Ectodermal cell (in vitro differentiated cells): Measurements from ENCODE around the gene ELANE.
A peak's percentile ranks its signal among the peaks of the same experiment; 100 is the strongest.
"Not testable (repeated sequence)": the region's sequence is repeated elsewhere in the genome, so short reads cannot be mapped to it uniquely, and the experiment has no call there.

Experiments
- H3K27ac ChIP-seq: 2 replicates; pipeline ENCODE4 v1.7.0; 2013; ENCODE audit warnings: mild to moderate bottlenecking, low read depth, low read length; ENCODE audit not compliant: insufficient read depth, poor library complexity, severe bottlenecking
- H3K27me3 ChIP-seq: 2 replicates; pipeline ENCODE4 v1.7.0; 2013; ENCODE audit warnings: mild to moderate bottlenecking, low read length; ENCODE audit not compliant: insufficient read depth, control insufficient read depth, poor library complexity, severe bottlenecking
- H3K36me3 ChIP-seq: one replicate; pipeline ENCODE4 v1.7.0; 2013; ENCODE audit warnings: low read length; ENCODE audit not compliant: control insufficient read depth, insufficient read depth
- H3K4me1 ChIP-seq: one replicate; pipeline ENCODE4 v1.7.0; 2013; ENCODE audit warnings: low read length; ENCODE audit not compliant: control insufficient read depth, insufficient read depth
- H3K4me3 ChIP-seq: 2 replicates; pipeline ENCODE4 v1.7.0; 2013; ENCODE audit warnings: low read depth, low read length, control low read depth; ENCODE audit not compliant: insufficient read depth
- H3K9me3 ChIP-seq: 2 replicates; pipeline ENCODE4 v1.7.0; 2013; ENCODE audit warnings: mild to moderate bottlenecking, low read length, moderate library complexity; ENCODE audit not compliant: control insufficient read depth
- WGBS, 2 experiments: methylation state at CpG; one replicate each; pipeline ENCODE4 v1.1.7; 2013; ENCODE audit warnings: missing lambda C conversion rate in 2 of 2; 5-methylcytosine and 5-hydroxymethylcytosine counted together

The ELANE gene

GRCh38 chr19:843180-843835 is 8.8 kb upstream of the ELANE start:
- no peaks in the 10 kb centered on the region for H3K9me3 ChIP-seq
- no peaks in the 10 kb centered on the region for H3K36me3 ChIP-seq
- peaks cover 30% of the 10 kb centered on the region for H3K27me3 ChIP-seq
- WGBS, 2 experiments = 7% methylated on average over 46 of the region's 46 CpGs
- H3K27ac ChIP-seq = no peak overlapping the region
- H3K4me1 ChIP-seq = no peaks in the 10 kb centered on the region
- H3K4me3 ChIP-seq = peak overlapping the region; percentile 13

- Histone ChIP-seq H3K36me3 (no peaks in the 10 kb centered on the region), H3K27me3 (peaks cover 33% of the 10 kb centered on the region), H3K4me3 (peak overlapping the region; percentile 13), H3K27ac (no peak overlapping the region), H3K9me3 (no peaks in the 10 kb centered on the region), H3K4me1 (no peaks in the 10 kb centered on the region)
- WGBS, 2 experiments = 12% methylated on average over 51 to 60 of the region's 70 CpGs
Observed at GRCh38 chr19:843836-844545, 8.1 kb upstream of the ELANE start.

GRCh38 chr19:844546-844971 is 7.5 kb upstream of the ELANE start:
- WGBS, 2 experiments = 61 to 62% methylated on average over 11 of the region's 11 CpGs

GRCh38 chr19:845707-846521 is 6.2 kb upstream of the ELANE start:
- H3K36me3 ChIP-seq = no peaks in the 10 kb centered on the region
- WGBS, 2 experiments = 77 to 80% methylated on average over 37 of the region's 37 CpGs
- no peaks in the 10 kb centered on the region for H3K9me3 ChIP-seq
- no peaks in the 10 kb centered on the region for H3K4me1 ChIP-seq
- H3K4me3 ChIP-seq = no peak overlapping the region
- no peak overlapping the region for H3K27ac ChIP-seq
- H3K27me3 ChIP-seq = peaks cover 33% of the 10 kb centered on the region

More at GRCh38 chr19:844546-844971, 7.5 kb upstream of the ELANE start:
- Histone ChIP-seq H3K36me3 (no peaks in the 10 kb centered on the region), H3K9me3 (no peaks in the 10 kb centered on the region), H3K27ac (no peak overlapping the region), H3K4me3 (no peak overlapping the region), H3K4me1 (no peaks in the 10 kb centered on the region), H3K27me3 (peaks cover 33% of the 10 kb centered on the region)

GRCh38 chr19:848386-848921 is 3.6 kb upstream of the ELANE start:
- Histone ChIP-seq H3K9me3 (no peaks in the 10 kb centered on the region), H3K27me3 (peaks cover 17% of the 10 kb centered on the region), H3K36me3 (no peaks in the 10 kb centered on the region), H3K4me3 (no peak overlapping the region), H3K27ac (no peak overlapping the region), H3K4me1 (no peaks in the 10 kb centered on the region)
- 69 to 75% methylated on average over 12 of the region's 12 CpGs for WGBS, 2 experiments

GRCh38 chr19:849195-849594 is 2.9 kb upstream of the ELANE start:
- H3K4me3 ChIP-seq, H3K4me1 ChIP-seq, H3K27me3 ChIP-seq, H3K36me3 ChIP-seq, H3K27ac ChIP-seq, H3K9me3 ChIP-seq: not testable (repeated sequence)
- 84 to 91% methylated on average over 8 of the region's 8 CpGs for WGBS, 2 experiments

DNA sequence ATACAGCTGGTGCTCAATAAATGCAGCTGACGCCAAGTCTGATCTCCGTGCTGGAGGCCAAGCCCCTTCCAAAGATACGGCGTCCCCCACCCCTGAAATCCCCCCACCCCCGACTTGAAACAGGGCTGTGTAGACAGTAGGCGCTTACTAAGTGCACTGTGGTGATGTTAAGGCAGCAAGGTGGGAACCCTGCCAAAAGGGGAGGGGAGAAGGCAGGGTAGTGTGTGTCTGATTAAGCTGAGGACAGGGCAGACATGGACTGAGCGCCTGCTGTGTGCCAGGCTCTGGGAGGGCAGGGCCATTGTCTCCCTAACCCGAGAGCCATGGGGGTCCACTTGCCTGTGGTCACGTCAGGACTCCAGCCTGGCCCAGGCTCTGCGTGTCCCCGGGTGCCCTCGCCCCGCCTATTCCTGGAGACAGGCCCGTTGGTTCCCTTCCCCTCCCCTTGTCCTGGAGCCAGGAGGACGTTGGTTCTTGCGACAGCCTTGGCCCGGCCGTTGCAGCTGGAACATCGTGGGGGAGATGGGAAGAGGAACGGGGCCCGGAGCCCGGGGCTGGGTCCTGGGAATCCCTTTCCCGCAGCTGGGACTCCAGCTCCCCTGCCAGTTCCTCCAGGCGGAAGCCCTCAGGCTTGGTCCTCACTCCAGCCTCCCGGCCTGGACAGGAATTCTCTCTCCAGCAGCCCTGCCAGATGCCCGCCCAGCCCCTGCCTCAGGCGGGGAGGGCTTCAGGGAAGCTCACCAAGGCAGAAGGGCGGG is 1.7 kb upstream of the ELANE start:
- Histone ChIP-seq H3K4me3 (no peak overlapping the region), H3K4me1 (no peaks in the 10 kb centered on the region), H3K36me3 (no peaks in the 10 kb centered on the region), H3K27ac (peak overlapping the region; percentile 26), H3K9me3 (no peaks in the 10 kb centered on the region), H3K27me3 (peaks cover 4% of the 10 kb centered on the region)
- WGBS, 2 experiments = 45 to 47% methylated on average over 28 of the region's 28 CpGs

GRCh38 chr19:850979-851335 is 1.1 kb upstream of the ELANE start:
- Histone ChIP-seq H3K27ac (peak overlapping the region; percentile 26), H3K27me3 (peaks cover 4% of the 10 kb centered on the region)

DNA sequence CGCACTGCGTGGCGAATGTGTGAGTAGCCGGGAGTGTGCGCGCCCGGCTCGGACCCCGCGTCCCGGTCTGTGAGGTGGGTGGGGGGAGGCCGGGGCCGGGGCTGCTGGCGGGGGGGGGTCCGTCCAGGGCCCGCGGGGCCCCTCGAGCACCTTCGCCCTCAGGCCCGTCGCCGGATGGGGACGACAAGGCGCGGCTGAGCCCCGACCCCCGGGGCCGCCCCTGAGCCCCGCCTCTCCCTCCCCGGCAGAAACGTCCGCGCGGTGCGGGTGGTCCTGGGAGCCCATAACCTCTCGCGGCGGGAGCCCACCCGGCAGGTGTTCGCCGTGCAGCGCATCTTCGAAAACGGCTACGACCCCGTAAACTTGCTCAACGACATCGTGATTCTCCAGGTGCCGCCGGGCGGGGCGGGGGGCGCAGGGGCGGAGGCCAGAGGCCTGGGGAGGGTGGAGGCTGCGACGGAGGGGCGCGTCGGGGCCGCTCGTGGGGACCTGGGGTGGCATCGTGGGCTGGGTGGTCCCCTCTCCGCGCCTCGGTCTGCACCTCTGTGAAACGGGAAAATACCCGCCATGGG is 997 bp downstream of the ELANE start:
- no peaks in the 10 kb centered on the region for H3K36me3 ChIP-seq
- H3K9me3 ChIP-seq = no peaks in the 10 kb centered on the region
- H3K27ac ChIP-seq = no peak overlapping the region
- peaks cover 4% of the 10 kb centered on the region for H3K27me3 ChIP-seq
- H3K4me3 ChIP-seq = no peak overlapping the region
- 92 to 93% methylated on average over 67 of the region's 67 CpGs for whole genome bisulfite sequencing, 2 experiments
- H3K4me1 ChIP-seq = no peaks in the 10 kb centered on the region

More at GRCh38 chr19:850979-851335, 1.1 kb upstream of the ELANE start:
- Histone ChIP-seq H3K4me3 (no peak overlapping the region), H3K36me3 (no peaks in the 10 kb centered on the region), H3K4me1 (no peaks in the 10 kb centered on the region), H3K9me3 (no peaks in the 10 kb centered on the region)
- WGBS, 2 experiments = 80 to 81% methylated on average over 13 of the region's 13 CpGs
